HepG2 (cell line): ENCODE results near the gene RSPH1.

ENCODE experiments used
- BRD4 ChIP-seq: sonication (generic); formaldehyde crosslinking; IDR thresholded peaks from 2 replicates; pipeline ENCODE4 v1.4.0; 2020; ENCODE audit warnings: missing genetic modification reagents
- CTCF ChIP-seq: sonication (generic); formaldehyde crosslinking; IDR thresholded peaks from 2 replicates; pipeline ENCODE4 v1.5.0; 2020; ENCODE audit warnings: mild to moderate bottlenecking, missing genetic modification reagents, moderate library complexity
- EZH2 ChIP-seq: conservative IDR thresholded peaks from 2 replicates; pipeline ENCODE4 v1.6.1; 2012; ENCODE audit warnings: mild to moderate bottlenecking, low read depth, low read length, moderate library complexity
- HES4 ChIP-seq: sonication (generic); formaldehyde crosslinking; IDR thresholded peaks from 2 replicates; pipeline ENCODE4 v1.9.0; 2021; ENCODE audit warnings: mild to moderate bottlenecking, missing genetic modification reagents, borderline replicate concordance
- MAFF ChIP-seq: IDR thresholded peaks from 2 replicates; pipeline ENCODE4 v1.6.1; 2011; ENCODE audit warnings: low read depth, low read length, improper control_type of control experiment
- MXI1 ChIP-seq: IDR thresholded peaks from 3 replicates; pipeline ENCODE4 v1.6.1; 2012; ENCODE audit warnings: low read depth, low read length, inconsistent platforms, borderline replicate concordance
- MYC ChIP-seq: sonication (generic); formaldehyde crosslinking; IDR thresholded peaks from 2 replicates; pipeline ENCODE4 v1.9.0; 2021; ENCODE audit warnings: missing genetic modification reagents, borderline replicate concordance
- POLR2A ChIP-seq, 2 experiments: IDR thresholded peaks; 2 replicates each; pipeline ENCODE4 v1.6.1; 2011; ENCODE audit warnings: low read depth in 2 of 2, low read length in 2 of 2, mild to moderate bottlenecking in 1 of 2, moderate library complexity in 1 of 2; ENCODE audit not compliant: insufficient read depth in 1 of 2
- RFX5 ChIP-seq: IDR thresholded peaks from 2 replicates; pipeline ENCODE4 v1.6.1; 2011; ENCODE audit warnings: low read depth, low read length, improper control_type of control experiment
- STAT5B ChIP-seq: sonication (generic); formaldehyde crosslinking; IDR thresholded peaks from 2 replicates; pipeline ENCODE4 v1.4.0; 2020; ENCODE audit warnings: missing genetic modification reagents
- ZBTB37 ChIP-seq: sonication (generic); formaldehyde crosslinking; IDR thresholded peaks from 2 replicates; pipeline ENCODE4 v1.4.0; 2020; ENCODE audit warnings: mild to moderate bottlenecking, missing genetic modification reagents
- TF ChIP-seq, protein P1 (sequence below): sonication (generic); formaldehyde crosslinking; IDR thresholded peaks from 2 replicates; pipeline ENCODE4 v1.4.0; 2020; ENCODE audit warnings: missing genetic modification reagents
- TF ChIP-seq, protein P2 (sequence below): sonication (generic); formaldehyde crosslinking; IDR thresholded peaks from 2 replicates; pipeline ENCODE4 v1.5.1; 2020; ENCODE audit warnings: mild to moderate bottlenecking, missing genetic modification reagents, moderate library complexity

GRCh38 chr21:42484966-42485365 is 11.1 kb downstream of the RSPH1 start:
- no peak for TF ChIP-seq CTCF (CRISPR knock-in tag)
- no peak for TF ChIP-seq MXI1
- TF ChIP-seq, protein P1, sequence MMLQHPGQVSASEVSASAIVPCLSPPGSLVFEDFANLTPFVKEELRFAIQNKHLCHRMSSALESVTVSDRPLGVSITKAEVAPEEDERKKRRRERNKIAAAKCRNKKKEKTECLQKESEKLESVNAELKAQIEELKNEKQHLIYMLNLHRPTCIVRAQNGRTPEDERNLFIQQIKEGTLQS (CRISPR knock-in tag): no peak
- TF ChIP-seq STAT5B (CRISPR knock-in tag): no peak
- TF ChIP-seq MYC: no peak
- no peak for TF ChIP-seq HES4
- no peak for TF ChIP-seq POLR2A (IDR thresholded peaks at IDR 0.05; ENCODE audit: insufficient read depth in 1 of 2, low read depth in 2 of 2, low read length in 2 of 2)
- no peak for TF ChIP-seq RFX5
- no peak for TF ChIP-seq BRD4 (CRISPR knock-in tag)
- TF ChIP-seq EZH2: no peak
- no peak for TF ChIP-seq MAFF
- no peak for TF ChIP-seq ZBTB37
- TF ChIP-seq, protein P2, sequence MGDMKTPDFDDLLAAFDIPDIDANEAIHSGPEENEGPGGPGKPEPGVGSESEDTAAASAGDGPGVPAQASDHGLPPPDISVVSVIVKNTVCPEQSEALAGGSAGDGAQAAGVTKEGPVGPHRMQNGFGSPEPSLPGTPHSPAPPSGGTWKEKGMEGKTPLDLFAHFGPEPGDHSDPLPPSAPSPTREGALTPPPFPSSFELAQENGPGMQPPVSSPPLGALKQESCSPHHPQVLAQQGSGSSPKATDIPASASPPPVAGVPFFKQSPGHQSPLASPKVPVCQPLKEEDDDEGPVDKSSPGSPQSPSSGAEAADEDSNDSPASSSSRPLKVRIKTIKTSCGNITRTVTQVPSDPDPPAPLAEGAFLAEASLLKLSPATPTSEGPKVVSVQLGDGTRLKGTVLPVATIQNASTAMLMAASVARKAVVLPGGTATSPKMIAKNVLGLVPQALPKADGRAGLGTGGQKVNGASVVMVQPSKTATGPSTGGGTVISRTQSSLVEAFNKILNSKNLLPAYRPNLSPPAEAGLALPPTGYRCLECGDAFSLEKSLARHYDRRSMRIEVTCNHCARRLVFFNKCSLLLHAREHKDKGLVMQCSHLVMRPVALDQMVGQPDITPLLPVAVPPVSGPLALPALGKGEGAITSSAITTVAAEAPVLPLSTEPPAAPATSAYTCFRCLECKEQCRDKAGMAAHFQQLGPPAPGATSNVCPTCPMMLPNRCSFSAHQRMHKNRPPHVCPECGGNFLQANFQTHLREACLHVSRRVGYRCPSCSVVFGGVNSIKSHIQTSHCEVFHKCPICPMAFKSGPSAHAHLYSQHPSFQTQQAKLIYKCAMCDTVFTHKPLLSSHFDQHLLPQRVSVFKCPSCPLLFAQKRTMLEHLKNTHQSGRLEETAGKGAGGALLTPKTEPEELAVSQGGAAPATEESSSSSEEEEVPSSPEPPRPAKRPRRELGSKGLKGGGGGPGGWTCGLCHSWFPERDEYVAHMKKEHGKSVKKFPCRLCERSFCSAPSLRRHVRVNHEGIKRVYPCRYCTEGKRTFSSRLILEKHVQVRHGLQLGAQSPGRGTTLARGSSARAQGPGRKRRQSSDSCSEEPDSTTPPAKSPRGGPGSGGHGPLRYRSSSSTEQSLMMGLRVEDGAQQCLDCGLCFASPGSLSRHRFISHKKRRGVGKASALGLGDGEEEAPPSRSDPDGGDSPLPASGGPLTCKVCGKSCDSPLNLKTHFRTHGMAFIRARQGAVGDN (CRISPR knock-in tag): no peak
